Panc1 (cell line): Measurements from ENCODE around the gene PISD. TPM values are rescaled to one million over a fixed set of nuclear protein-coding genes. Genes with fewer than 3 reads are reported as not detected.

Source experiments
- ATAC-seq: fragments of 200-7000 bp; cut with Tn5 transposase; 2 replicates; pipeline ENCODE4 v1.9.1; 2020; ENCODE audit warnings: mild to moderate bottlenecking, moderate library complexity
- BruUV-seq: library from RNA; stranded (reverse); fragments of 400-500 nt; replicated peaks from 2 replicates; lab custom pipeline; 2021; lab: Mats Ljungman, UMichigan
- CTCF ChIA-PET: fragments of 300-600 bp; sonication (Branson Sonifier 250); formaldehyde crosslinking; loops from one replicate; lab custom pipeline; 2022; ENCODE audit warnings: antibody characterized with exemption; lab: Charles Lee
- POLR2A ChIA-PET: fragments of 300-600 bp; sonication (Branson Sonifier 250); formaldehyde crosslinking; loops from one replicate; lab custom pipeline; 2022; ENCODE audit warnings: antibody characterized with exemption; lab: Charles Lee
- DNase-seq: peaks from one replicate; pipeline ENCODE4 v3.0.0-alpha.2; 2010; ENCODE audit warnings: low read depth, low spot score
- H3K27ac ChIP-seq: 2 replicates; pipeline ENCODE4 v1.5.1; 2011; ENCODE audit warnings: mild to moderate bottlenecking, low read length, inconsistent platforms
- H3K27me3 ChIP-seq: fragments of 200-500 bp; sonication (Bioruptor generic); 2 replicates; pipeline ENCODE4 v1.6.0; 2014; ENCODE audit warnings: low read length, inconsistent platforms; ENCODE audit not compliant: control insufficient read depth, insufficient read depth
- H3K36me3 ChIP-seq: fragments of 200-500 bp; sonication (Bioruptor generic); 2 replicates; pipeline ENCODE4 v1.5.1; 2014; ENCODE audit warnings: inconsistent platforms, mild to moderate bottlenecking, low read length, moderate library complexity; ENCODE audit not compliant: control insufficient read depth, insufficient read depth
- H3K4me1 ChIP-seq: 2 replicates; pipeline ENCODE4 v1.5.1; 2011; ENCODE audit warnings: inconsistent platforms, mild to moderate bottlenecking, low read length, moderate library complexity; ENCODE audit not compliant: control insufficient read depth, insufficient read depth
- H3K4me3 ChIP-seq, 2 experiments: 2 replicates each; pipeline ENCODE4 v1.5.1; 2011 to 2012; ENCODE audit warnings: low read depth in 2 of 2, low read length in 2 of 2, mild to moderate bottlenecking in 2 of 2, inconsistent platforms in 1 of 2, moderate library complexity in 1 of 2
- H3K9me3 ChIP-seq: fragments of 200-500 bp; sonication (Bioruptor generic); 2 replicates; pipeline ENCODE4 v1.5.1; 2014; ENCODE audit warnings: low read depth, mild to moderate bottlenecking, inconsistent platforms, low read length, moderate library complexity; ENCODE audit not compliant: control insufficient read depth, insufficient read depth
- POLR2AphosphoS5 ChIP-seq: IDR thresholded peaks from 2 replicates; pipeline ENCODE4 v1.6.1; 2012; ENCODE audit warnings: mild to moderate bottlenecking, low read depth, low read length, moderate library complexity
- SIN3A ChIP-seq: IDR thresholded peaks from 2 replicates; pipeline ENCODE4 v1.6.1; 2012; ENCODE audit warnings: low read depth, mild to moderate bottlenecking, low read length, moderate library complexity, borderline replicate concordance; ENCODE audit not compliant: insufficient read depth
- TCF7L2 ChIP-seq: IDR thresholded peaks from 2 replicates; pipeline ENCODE4 v1.6.1; 2011; ENCODE audit warnings: mild to moderate bottlenecking, low read depth, low read length, inconsistent platforms
- in situ Hi-C: cut with HindIII; loops from 2 replicates; pipeline ENCODE4 v1.10.0; 2016; ENCODE audit warnings: low sequenced_read_pairs, low pct_unique_long_range_greater_than_20kb
- intact Hi-C: fragments of 100-400 bp; cut with micrococcal nuclease; formaldehyde crosslinking; loops from one replicate; pipeline ENCODE4 v1.10.0; 2022; ENCODE audit not compliant: unreplicated experiment
- total RNA-seq: library from RNA; stranded (reverse); gene quantifications from one replicate; pipeline ENCODE4 v1.2.1, GENCODE V29; 2021; ENCODE audit not compliant: unreplicated experiment
- TF ChIP-seq, protein P1 (sequence below), 2 experiments: IDR thresholded peaks; 2 replicates each; pipeline ENCODE4 v1.6.1; 2011 to 2012; ENCODE audit warnings: low read depth in 2 of 2, control low read depth in 1 of 2, low read length in 1 of 2, mild to moderate bottlenecking in 1 of 2, moderate library complexity in 1 of 2; ENCODE audit not compliant: insufficient read depth in 1 of 2
- TF ChIP-seq, protein P2 (sequence below): fragments of 450-650 bp; IDR thresholded peaks from 2 replicates; pipeline ENCODE4 v1.5.1; 2017; ENCODE audit warnings: mild to moderate bottlenecking

PISD gene
- total RNA-seq, 1 experiment from 2014 or later, result 33.8 TPM

DNA sequence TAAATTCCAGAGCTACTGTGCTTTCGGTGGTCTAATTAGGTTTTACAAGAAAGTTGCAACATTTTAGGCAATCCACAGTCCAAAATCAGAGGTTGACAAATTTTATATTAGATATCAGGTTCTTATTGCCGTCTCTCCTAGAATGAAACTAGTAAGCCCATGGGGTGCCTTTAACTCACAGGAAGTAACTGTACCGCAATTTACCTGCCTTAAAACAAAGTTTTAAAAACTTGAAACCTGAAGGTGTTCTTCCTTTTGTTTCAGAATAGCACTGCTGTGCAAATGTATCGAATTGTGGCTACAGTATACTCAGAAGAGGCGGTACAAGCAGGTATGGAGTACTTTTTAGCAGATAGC lies 77.2 kb downstream of the PISD start:
- H3K9me3 ChIP-seq, result no peaks in the 10 kb centered on the region
- DNase-seq, result no peak
- in situ Hi-C loops, result no loop called here
- BruUV-seq, result no TSS peak
- no peak overlapping the region for H3K4me3 ChIP-seq
- no peaks in the 10 kb centered on the region for H3K4me1 ChIP-seq
- no peaks in the 10 kb centered on the region for H3K27me3 ChIP-seq
- no peaks in the 10 kb centered on the region; the same call in 1 of the 2 replicates for H3K36me3 ChIP-seq
- POLR2A ChIA-PET, result no interaction called here
- CTCF ChIA-PET, result no interaction called here
- intact Hi-C loops, result no loop called here
- H3K27ac ChIP-seq, result no peak overlapping the region
- no peak for TF ChIP-seq POLR2AphosphoS5
- TF ChIP-seq, protein P1, sequence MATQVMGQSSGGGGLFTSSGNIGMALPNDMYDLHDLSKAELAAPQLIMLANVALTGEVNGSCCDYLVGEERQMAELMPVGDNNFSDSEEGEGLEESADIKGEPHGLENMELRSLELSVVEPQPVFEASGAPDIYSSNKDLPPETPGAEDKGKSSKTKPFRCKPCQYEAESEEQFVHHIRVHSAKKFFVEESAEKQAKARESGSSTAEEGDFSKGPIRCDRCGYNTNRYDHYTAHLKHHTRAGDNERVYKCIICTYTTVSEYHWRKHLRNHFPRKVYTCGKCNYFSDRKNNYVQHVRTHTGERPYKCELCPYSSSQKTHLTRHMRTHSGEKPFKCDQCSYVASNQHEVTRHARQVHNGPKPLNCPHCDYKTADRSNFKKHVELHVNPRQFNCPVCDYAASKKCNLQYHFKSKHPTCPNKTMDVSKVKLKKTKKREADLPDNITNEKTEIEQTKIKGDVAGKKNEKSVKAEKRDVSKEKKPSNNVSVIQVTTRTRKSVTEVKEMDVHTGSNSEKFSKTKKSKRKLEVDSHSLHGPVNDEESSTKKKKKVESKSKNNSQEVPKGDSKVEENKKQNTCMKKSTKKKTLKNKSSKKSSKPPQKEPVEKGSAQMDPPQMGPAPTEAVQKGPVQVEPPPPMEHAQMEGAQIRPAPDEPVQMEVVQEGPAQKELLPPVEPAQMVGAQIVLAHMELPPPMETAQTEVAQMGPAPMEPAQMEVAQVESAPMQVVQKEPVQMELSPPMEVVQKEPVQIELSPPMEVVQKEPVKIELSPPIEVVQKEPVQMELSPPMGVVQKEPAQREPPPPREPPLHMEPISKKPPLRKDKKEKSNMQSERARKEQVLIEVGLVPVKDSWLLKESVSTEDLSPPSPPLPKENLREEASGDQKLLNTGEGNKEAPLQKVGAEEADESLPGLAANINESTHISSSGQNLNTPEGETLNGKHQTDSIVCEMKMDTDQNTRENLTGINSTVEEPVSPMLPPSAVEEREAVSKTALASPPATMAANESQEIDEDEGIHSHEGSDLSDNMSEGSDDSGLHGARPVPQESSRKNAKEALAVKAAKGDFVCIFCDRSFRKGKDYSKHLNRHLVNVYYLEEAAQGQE (IDR thresholded peaks at IDR 0.05; ENCODE audit: insufficient read depth in 1 of 2, low read depth in 2 of 2, low read length in 1 of 2), result no peak
- no peak for TF ChIP-seq SIN3A
- no peak for TF ChIP-seq TCF7L2
- ATAC-seq, result no peak

DNA sequence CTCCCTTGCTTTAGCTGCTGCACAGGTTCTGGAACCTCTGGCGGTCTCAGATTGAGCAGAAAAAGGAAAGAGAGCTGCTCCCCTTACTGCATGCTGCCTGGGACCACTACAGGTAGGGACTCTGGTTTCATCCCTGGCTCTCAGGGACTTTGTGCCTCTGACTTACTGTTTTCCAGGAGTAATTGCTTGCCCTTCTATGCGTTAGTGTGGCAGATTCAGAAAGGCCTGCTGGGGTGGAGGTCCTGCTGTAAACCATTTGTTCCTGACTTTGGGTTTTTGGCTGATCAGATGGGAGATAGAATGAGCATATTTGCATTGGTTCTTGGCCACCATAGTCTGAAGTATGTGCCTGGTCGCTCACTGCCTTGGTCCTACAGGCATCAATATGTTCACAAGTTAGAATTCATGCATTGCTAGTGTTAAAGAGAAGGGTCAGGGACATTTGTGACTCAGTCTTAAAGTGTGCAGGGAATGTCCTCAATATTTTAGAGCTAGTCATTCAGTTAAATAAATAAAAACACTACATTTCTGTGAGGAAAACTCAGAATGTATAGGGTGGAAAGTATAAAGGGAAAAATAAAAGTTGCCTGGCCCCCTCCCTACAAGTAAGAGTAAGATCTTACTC lies 78.0 kb downstream of the PISD start:
- POLR2A ChIA-PET, result no interaction called here
- Histone ChIP-seq H3K27me3 (no peaks in the 10 kb centered on the region), H3K4me3 (no peak overlapping the region), H3K9me3 (no peaks in the 10 kb centered on the region), H3K27ac (no peak overlapping the region), H3K36me3 (no peaks in the 10 kb centered on the region; the same call in 1 of the 2 replicates), H3K4me1 (no peaks in the 10 kb centered on the region)
- intact Hi-C loops, result no loop called here
- TF ChIP-seq SIN3A (no peak), TCF7L2 (no peak), POLR2AphosphoS5 (no peak)
- TF ChIP-seq, protein P1 (IDR thresholded peaks at IDR 0.05; ENCODE audit: insufficient read depth in 1 of 2, low read depth in 2 of 2, low read length in 1 of 2), result no peak
- TF ChIP-seq, protein P2, sequence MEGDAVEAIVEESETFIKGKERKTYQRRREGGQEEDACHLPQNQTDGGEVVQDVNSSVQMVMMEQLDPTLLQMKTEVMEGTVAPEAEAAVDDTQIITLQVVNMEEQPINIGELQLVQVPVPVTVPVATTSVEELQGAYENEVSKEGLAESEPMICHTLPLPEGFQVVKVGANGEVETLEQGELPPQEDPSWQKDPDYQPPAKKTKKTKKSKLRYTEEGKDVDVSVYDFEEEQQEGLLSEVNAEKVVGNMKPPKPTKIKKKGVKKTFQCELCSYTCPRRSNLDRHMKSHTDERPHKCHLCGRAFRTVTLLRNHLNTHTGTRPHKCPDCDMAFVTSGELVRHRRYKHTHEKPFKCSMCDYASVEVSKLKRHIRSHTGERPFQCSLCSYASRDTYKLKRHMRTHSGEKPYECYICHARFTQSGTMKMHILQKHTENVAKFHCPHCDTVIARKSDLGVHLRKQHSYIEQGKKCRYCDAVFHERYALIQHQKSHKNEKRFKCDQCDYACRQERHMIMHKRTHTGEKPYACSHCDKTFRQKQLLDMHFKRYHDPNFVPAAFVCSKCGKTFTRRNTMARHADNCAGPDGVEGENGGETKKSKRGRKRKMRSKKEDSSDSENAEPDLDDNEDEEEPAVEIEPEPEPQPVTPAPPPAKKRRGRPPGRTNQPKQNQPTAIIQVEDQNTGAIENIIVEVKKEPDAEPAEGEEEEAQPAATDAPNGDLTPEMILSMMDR, result no peak
- in situ Hi-C loops, result no loop called here
- BruUV-seq, result no TSS peak
- ATAC-seq, result no peak
- no peak for DNase-seq
- CTCF ChIA-PET, result no interaction called here
